ENCODE data around the gene OSBPL9. TPM values are rescaled to one million over a fixed set of nuclear protein-coding genes. Genes with fewer than 3 reads are reported as not detected.
"Not testable (repeated sequence)": the region's sequence is repeated elsewhere in the genome, so short reads cannot be mapped to it uniquely, and the experiment has no call there.

Gene OSBPL9
- total RNA-seq, 1 donor from 2014 or later = 72.2 TPM

DNA sequence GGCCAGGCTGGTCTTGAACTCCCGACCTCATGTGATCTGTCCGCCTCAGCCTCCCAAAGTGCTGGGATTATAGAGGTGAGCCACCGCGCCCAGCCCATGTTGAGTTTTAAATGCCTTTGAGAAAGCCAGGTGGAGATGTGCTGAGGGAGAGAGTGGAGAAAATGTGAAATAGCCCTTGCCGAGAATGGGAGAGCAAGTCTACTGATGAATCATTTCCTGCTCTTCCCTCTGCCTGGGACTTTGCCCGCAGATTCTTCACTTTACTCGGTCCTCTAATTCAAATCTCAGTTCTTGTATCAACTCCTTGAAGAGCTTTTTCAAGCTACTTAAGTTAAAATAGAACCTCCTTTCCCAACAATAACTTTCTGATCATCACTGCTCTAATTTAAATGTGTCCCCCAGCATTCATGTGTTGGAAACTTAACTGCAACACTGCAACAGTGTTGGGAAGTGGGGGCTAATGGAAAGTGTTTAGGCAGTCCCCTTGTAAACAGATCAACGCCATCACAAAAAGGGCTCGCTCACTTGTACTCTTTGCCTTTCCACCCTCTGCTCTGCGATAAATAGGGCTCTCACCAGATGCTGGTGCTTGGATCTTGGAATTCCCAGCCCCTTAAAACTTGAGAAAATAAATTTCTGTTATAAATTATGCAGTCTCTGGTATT lies 27.8 kb downstream of the OSBPL9 start:
- Histone ChIP-seq H3K4me3 (no peak overlapping the region), H3K36me3 (no peaks in the 10 kb centered on the region), H3K9me3 (no peaks in the 10 kb centered on the region), H3K4me1 (peaks cover 63% of the 10 kb centered on the region), H3K27me3 (no peaks in the 10 kb centered on the region), H3K27ac (peak overlapping the region; percentile 93)
- TF ChIP-seq POLR2A (IDR thresholded peaks at IDR 0.05) (no peak), POLR2AphosphoS5 (IDR thresholded peaks at IDR 0.05; ENCODE audit: insufficient read depth in 1 of 2, low read depth in 1 of 2) (peak in 1 of 2 donors; percentile 22)
- DNase-seq (ENCODE audit: extremely low spot score in 2 of 2) = no peak
- intact Hi-C loops (cut with DNase I) = no loop called here

DNA sequence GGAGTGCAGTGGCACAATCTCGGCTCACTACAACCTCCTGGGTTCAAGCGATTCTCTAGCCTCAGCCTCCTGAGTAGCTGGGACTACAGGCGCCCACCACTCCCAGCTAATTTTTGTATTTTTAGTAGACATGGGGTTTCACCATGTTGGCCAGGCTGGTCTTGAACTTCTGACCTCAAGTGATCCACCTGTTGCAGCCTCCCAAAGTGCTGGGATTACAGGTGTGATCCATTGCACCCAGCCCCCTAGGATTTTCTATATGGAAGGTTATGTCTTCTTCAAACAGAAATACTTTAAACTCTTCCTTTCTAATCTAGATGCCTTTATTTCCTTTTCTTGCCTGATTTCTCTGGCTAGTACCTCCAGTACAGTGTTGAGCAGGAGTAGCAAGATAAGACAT lies 29.7 kb downstream of the OSBPL9 start:
- H3K36me3 ChIP-seq; H3K9me3 ChIP-seq; H3K27ac ChIP-seq; intact Hi-C loops (cut with DNase I); H3K27me3 ChIP-seq; DNase-seq (ENCODE audit: extremely low spot score in 2 of 2); H3K4me3 ChIP-seq: not testable (repeated sequence)
- peaks cover 52% of the 10 kb centered on the region for H3K4me1 ChIP-seq

DNA sequence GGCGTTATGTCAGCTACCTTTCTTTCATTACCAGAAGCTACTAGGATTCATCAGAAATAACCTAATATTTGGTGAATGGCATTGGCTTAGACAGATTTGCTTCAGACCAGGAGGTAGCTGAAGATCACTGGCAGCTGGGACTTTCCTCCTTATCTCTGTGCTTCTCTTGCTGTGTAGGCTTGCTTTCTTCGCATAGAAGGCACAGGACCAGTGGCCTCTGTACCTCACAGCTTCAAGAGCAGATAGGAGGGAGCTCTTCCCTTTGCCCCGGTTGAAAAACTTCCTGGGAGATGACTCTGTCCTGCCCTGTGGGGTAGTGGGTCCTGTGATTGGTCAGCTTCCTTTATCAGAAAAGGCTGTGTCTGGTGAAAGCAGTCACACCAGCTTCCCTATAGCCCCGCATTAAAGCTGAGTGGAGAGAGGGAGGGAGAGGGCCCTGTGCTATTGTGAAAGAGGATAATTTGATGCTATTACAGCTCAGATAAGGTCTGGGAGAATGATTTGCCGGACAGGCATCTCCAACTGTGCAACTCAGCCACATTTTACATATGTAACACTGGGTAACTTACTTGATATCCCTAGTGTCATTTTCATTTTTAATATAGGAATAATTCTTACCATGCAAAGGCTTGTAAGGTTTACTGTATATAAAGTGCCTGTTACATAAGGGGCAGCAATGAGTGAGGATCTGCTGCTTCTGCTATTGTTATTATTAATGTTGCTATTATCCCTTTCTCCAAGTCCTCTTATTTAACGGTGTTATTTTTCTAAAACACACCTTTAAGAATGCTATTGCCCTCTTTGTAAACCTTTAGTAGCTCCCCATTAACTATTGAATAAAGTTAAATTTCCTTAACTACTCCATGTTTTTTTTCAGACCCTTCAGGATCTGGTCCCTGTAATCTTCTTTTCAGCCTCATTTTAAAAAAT lies 31.6 kb downstream of the OSBPL9 start:
- Histone ChIP-seq H3K4me3 (no peak overlapping the region), H3K9me3 (no peaks in the 10 kb centered on the region), H3K27me3 (no peaks in the 10 kb centered on the region), H3K27ac (peak overlapping the region; percentile 78), H3K4me1 (peaks cover 44% of the 10 kb centered on the region), H3K36me3 (no peaks in the 10 kb centered on the region)
- no peak for TF ChIP-seq POLR2AphosphoS5 (IDR thresholded peaks at IDR 0.05; ENCODE audit: insufficient read depth in 1 of 2, low read depth in 1 of 2)
- intact Hi-C loops (cut with DNase I) = no loop called here
- DNase-seq (ENCODE audit: extremely low spot score in 2 of 2) = no peak

GRCh38 chr1:51649593-51650091 lies 32.8 kb downstream of the OSBPL9 start:
- Histone ChIP-seq H3K27ac (peak overlapping the region; percentile 78), H3K4me3 (no peak overlapping the region), H3K27me3 (no peaks in the 10 kb centered on the region), H3K4me1 (peaks cover 43% of the 10 kb centered on the region), H3K36me3 (no peaks in the 10 kb centered on the region), H3K9me3 (no peaks in the 10 kb centered on the region)
- TF ChIP-seq, protein P1, sequence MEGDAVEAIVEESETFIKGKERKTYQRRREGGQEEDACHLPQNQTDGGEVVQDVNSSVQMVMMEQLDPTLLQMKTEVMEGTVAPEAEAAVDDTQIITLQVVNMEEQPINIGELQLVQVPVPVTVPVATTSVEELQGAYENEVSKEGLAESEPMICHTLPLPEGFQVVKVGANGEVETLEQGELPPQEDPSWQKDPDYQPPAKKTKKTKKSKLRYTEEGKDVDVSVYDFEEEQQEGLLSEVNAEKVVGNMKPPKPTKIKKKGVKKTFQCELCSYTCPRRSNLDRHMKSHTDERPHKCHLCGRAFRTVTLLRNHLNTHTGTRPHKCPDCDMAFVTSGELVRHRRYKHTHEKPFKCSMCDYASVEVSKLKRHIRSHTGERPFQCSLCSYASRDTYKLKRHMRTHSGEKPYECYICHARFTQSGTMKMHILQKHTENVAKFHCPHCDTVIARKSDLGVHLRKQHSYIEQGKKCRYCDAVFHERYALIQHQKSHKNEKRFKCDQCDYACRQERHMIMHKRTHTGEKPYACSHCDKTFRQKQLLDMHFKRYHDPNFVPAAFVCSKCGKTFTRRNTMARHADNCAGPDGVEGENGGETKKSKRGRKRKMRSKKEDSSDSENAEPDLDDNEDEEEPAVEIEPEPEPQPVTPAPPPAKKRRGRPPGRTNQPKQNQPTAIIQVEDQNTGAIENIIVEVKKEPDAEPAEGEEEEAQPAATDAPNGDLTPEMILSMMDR (IDR thresholded peaks at IDR 0.05) = no peak
- no peak for TF ChIP-seq POLR2AphosphoS5 (IDR thresholded peaks at IDR 0.05; ENCODE audit: insufficient read depth in 1 of 2, low read depth in 1 of 2)
- TF ChIP-seq POLR2A (IDR thresholded peaks at IDR 0.05) = no peak
- DNase-seq (ENCODE audit: extremely low spot score in 2 of 2) = no peak
- intact Hi-C loops (cut with DNase I) = no loop called here

DNA sequence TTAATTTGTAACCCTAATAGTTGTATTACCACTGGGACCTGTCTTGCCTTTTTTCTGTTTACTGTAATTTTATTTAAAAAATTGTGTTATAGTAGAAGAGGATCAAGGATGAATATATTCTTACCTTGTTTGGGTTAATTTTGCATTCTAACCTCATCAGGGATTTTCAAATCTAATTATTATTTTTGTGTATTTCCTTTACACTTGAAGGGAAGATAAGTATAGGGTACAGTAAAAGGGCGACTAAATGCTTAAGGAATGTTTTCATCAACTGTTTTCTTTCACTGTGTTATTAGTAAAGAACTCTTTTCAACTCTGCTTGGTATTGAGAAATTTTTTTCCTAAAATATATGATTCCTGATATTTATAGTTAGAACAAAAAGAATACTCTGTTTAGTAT lies 33.3 kb downstream of the OSBPL9 start:
- DNase-seq (ENCODE audit: extremely low spot score in 2 of 2) = no peak
- Histone ChIP-seq H3K4me1 (peaks cover 45% of the 10 kb centered on the region), H3K36me3 (no peaks in the 10 kb centered on the region), H3K4me3 (no peak overlapping the region), H3K9me3 (no peaks in the 10 kb centered on the region), H3K27ac (peak overlapping the region; percentile 78), H3K27me3 (no peaks in the 10 kb centered on the region)
- TF ChIP-seq POLR2AphosphoS5 (IDR thresholded peaks at IDR 0.05; ENCODE audit: insufficient read depth in 1 of 2, low read depth in 1 of 2) (no peak), POLR2A (IDR thresholded peaks at IDR 0.05) (no peak)
- TF ChIP-seq, protein P1 (IDR thresholded peaks at IDR 0.05) = no peak
- intact Hi-C loops (cut with DNase I) = no loop called here

DNA sequence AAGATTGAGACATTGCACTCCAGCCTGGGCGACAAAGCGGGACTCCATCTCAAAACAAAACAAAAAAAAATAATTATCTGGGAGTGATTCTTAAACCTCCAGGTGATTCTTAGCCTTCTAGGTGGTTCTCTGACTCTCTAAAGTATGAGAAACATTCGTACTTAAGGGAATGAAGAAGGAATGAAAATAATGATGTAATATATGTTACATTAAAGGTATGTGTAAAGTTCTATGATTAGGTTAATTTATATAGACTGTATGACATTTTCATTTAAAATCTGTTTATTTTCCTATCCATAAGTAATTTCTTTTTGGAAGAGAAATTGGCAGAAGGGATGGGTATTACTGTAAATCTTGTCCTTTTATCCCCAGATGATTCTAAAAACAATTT lies 34.7 kb downstream of the OSBPL9 start:
- no peak for TF ChIP-seq POLR2AphosphoS5 (IDR thresholded peaks at IDR 0.05; ENCODE audit: insufficient read depth in 1 of 2, low read depth in 1 of 2)
- DNase-seq (ENCODE audit: extremely low spot score in 2 of 2) = no peak
- intact Hi-C loops (cut with DNase I) = no loop called here
- no peaks in the 10 kb centered on the region for H3K27me3 ChIP-seq
- no peaks in the 10 kb centered on the region for H3K9me3 ChIP-seq
- H3K4me1 ChIP-seq = peaks cover 57% of the 10 kb centered on the region
- no peak overlapping the region for H3K4me3 ChIP-seq
- no peaks in the 10 kb centered on the region for H3K36me3 ChIP-seq
- peak overlapping the region; percentile 1 for H3K27ac ChIP-seq
